ENCODE data around the gene C16orf74. TPM values are rescaled to one million over a fixed set of nuclear protein-coding genes. Genes with fewer than 3 reads are reported as not detected.

Gene C16orf74
- total and polyA plus RNA-seq, 5 donors, result 1.1 to 2.1 (median 1.5) TPM

DNA sequence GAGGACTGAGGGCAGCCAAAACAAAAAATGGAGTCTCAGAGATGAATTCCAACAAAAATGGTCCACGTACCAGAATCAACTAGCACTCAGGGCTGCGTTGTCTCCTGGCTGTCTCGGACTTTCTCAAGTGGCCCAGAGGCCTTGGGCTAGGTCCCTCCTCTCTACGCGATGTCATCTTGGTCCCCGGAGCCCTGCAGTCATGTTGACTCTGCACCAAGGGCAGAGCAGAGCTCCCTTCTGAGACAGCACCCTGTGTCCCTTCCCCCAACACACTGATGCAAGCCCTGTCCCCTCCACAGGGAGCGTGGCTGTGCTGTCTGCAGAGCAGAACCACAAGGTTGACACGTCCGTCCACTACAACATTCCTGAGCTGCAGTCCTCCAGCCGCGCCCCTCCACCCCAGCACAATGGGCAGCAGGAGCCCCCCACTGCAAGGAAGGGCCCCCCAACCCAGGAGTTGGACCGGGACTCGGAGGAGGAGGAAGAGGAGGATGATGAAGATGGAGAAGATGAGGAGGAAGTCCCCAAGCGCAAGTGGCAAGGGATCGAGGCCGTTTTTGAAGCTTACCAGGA, 83.0 kb downstream of the C16orf74 start:
- intact Hi-C loops (cut with DNase I), result no loop called here
- Histone ChIP-seq H3K27ac (ENCODE audit: low read length) (no peak overlapping the region), H3K4me3 (ENCODE audit: low read length) (no peak overlapping the region), H3K4me1 (ENCODE audit: control insufficient read depth, insufficient read depth, low read length) (no peaks in the 10 kb centered on the region), H3K27me3 (ENCODE audit: control insufficient read depth, insufficient read depth) (no peaks in the 10 kb centered on the region), H3K9me3 (ENCODE audit: control insufficient read depth, low read length) (no peaks in the 10 kb centered on the region)
- DNase-seq (peak in 1 of 3 donors; percentile 44), ATAC-seq (no peak)
- 85% methylated on average over 16 of the region's 16 CpGs for WGBS

DNA sequence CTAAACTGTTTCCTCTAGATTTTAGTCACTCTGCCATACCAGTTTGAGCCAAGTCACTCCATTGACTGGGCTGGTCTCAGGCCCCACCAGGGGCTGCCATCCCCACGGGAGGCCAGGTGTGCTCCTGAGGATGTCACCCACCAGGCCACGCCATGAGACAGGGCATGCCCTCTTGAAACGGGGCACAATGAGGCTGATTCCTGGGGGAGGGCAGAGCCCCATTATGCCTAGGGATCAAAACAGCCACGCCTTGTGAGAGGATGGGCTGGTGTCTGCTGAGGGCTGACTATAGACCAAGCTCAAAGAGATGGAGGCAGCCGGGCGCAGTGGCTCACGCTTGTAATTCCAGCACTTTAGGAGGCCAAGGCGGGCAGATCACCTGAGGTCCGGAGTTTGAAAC, 83.6 kb downstream of the C16orf74 start:
- Histone ChIP-seq H3K27me3 (ENCODE audit: control insufficient read depth, insufficient read depth) (no peaks in the 10 kb centered on the region), H3K9me3 (ENCODE audit: control insufficient read depth, low read length) (no peaks in the 10 kb centered on the region), H3K27ac (ENCODE audit: low read length) (no peak overlapping the region), H3K4me3 (ENCODE audit: low read length) (no peak overlapping the region), H3K4me1 (ENCODE audit: control insufficient read depth, insufficient read depth, low read length) (no peaks in the 10 kb centered on the region)
- DNase-seq (peak in 2 of 3 donors; percentile 34 to 39), ATAC-seq (no peak)
- intact Hi-C loops (cut with DNase I), result no loop called here
- WGBS, result 93% methylated on average over 9 of the region's 9 CpGs

DNA sequence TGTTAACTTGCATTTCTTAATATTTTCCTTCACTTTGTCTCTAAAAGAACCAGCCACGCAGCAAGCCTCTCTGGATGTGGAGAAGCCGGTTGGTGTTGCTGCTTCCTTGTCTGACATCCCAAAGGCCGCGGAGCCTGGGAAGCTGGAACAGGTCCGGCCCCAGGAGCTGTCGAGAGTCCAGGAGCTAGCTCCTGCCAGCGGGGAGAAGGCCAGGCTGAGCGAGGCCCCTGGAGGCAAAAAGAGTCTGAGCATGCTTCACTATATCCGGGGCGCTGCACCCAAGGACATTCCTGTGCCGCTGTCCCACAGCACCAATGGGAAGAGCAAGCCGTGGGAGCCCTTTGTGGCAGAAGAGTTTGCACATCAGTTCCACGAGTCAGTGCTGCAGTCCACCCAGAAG, 85.0 kb downstream of the C16orf74 start:
- Histone ChIP-seq H3K9me3 (ENCODE audit: control insufficient read depth, low read length) (no peaks in the 10 kb centered on the region), H3K27me3 (ENCODE audit: control insufficient read depth, insufficient read depth) (no peaks in the 10 kb centered on the region), H3K27ac (ENCODE audit: low read length) (no peak overlapping the region), H3K4me1 (ENCODE audit: control insufficient read depth, insufficient read depth, low read length) (no peaks in the 10 kb centered on the region), H3K4me3 (ENCODE audit: low read length) (no peak overlapping the region)
- ATAC-seq (no peak), DNase-seq (peak in 2 of 3 donors; percentile 40 to 42)
- WGBS, result 86% methylated on average over 13 of the region's 13 CpGs
- intact Hi-C loops (cut with DNase I), result no loop called here

DNA sequence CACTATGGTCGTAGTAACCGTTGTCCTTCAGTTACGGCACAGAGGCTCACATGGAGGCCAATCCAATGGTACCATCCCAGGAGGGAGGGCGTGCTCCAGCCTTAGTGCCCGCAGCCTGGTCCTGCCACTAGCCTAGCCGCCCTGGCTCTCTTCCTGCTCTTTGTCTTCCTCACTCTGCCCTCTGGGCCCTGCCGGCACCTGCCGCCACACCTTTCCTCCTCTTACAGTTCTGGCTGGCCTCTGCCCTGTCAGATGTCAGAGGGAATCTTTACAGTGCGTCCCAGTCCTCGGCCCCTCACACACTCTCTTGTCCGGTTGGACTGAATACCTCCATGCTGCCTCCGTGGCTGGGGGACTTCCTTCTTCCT, 85.5 kb downstream of the C16orf74 start:
- Histone ChIP-seq H3K4me1 (ENCODE audit: control insufficient read depth, insufficient read depth, low read length) (no peaks in the 10 kb centered on the region), H3K27me3 (ENCODE audit: control insufficient read depth, insufficient read depth) (no peaks in the 10 kb centered on the region), H3K9me3 (ENCODE audit: control insufficient read depth, low read length) (no peaks in the 10 kb centered on the region), H3K27ac (ENCODE audit: low read length) (no peak overlapping the region), H3K4me3 (ENCODE audit: low read length) (no peak overlapping the region)
- DNase-seq (peak in 2 of 3 donors; percentile 28 to 41), ATAC-seq (peak in 1 of 2 donors; percentile 12)
- intact Hi-C loops (cut with DNase I), result no loop called here
- WGBS, result 92% methylated on average over 12 of the region's 12 CpGs

DNA sequence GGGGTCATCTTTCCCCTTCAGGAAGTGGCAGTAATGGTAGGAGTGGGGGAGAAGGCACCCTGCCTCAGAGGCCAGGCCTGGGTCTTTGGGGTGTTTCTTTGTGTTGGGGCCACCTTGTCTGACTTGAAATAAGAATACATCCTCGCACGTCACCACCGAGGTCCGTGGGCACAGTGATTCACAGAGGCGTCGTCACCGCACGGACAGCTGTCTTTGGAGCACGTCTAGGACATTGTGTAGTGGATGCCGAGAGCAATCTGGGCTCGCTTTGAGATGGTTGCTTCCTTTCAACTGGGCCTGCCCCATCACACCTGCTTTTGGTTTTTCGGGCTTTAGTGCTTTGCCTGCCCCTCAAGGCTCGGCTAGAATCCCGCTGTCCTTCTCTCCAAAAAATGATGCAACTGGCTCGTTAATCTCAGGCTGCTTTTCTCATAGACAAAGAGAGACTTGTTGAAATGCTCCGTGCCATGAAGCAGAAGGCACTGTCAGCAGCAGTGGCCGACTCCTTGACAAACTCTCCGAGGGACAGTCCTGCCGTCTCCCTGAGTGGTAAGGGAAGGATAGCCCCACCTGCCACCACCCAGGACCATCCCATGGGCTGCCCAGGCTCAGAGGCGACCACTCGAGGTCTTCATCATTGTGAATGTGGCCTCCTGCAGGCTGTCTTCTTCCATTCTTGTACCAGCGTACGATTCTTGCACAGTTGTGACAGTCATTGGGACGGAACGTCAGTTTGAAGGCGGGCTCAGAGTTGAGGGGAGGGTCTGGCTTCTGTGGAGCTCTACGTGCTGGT, 86.1 kb downstream of the C16orf74 start:
- intact Hi-C loops (cut with DNase I), result no loop called here
- H3K27me3 ChIP-seq (ENCODE audit: control insufficient read depth, insufficient read depth), result no peaks in the 10 kb centered on the region
- DNase-seq (peak in 2 of 3 donors; percentile 9 to 43), ATAC-seq (no peak)
- no peaks in the 10 kb centered on the region for H3K9me3 ChIP-seq (ENCODE audit: control insufficient read depth, low read length)
- H3K4me1 ChIP-seq (ENCODE audit: control insufficient read depth, insufficient read depth, low read length), result no peaks in the 10 kb centered on the region
- 91% methylated on average over 27 of the region's 27 CpGs for WGBS
- H3K27ac ChIP-seq (ENCODE audit: low read length), result no peak overlapping the region
- H3K4me3 ChIP-seq (ENCODE audit: low read length), result no peak overlapping the region

DNA sequence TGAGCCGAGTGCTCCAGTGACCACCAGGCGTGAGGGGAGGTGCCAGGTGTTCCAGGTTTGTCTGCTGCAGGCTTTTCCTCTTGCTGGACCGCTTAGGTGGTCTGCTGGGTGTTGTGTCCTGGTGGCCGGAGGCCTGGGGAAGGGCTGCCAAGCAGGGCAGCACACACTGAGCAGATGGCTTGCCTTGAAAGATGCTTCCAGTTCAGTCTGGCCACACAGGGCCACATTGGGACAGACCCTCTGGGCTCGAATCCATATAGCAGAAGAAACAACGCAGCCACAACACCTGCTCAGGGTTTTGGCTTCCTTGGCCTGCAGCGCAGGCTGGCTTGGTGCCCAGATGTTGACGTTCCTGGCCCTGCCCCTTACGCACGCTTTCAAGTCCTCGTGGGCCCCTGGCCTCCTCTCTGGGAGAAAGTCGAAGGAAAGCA, 87.0 kb downstream of the C16orf74 start:
- no peaks in the 10 kb centered on the region for H3K9me3 ChIP-seq (ENCODE audit: control insufficient read depth, low read length)
- no peaks in the 10 kb centered on the region for H3K4me1 ChIP-seq (ENCODE audit: control insufficient read depth, insufficient read depth, low read length)
- WGBS, result 59% methylated on average over 12 of the region's 12 CpGs
- no peak overlapping the region for H3K4me3 ChIP-seq (ENCODE audit: low read length)
- no peak overlapping the region for H3K27ac ChIP-seq (ENCODE audit: low read length)
- intact Hi-C loops (cut with DNase I), result no loop called here
- DNase-seq, result peak in 2 of 3 donors; percentile 71 to 74
- no peaks in the 10 kb centered on the region for H3K27me3 ChIP-seq (ENCODE audit: control insufficient read depth, insufficient read depth)
- no peak for ATAC-seq

DNA sequence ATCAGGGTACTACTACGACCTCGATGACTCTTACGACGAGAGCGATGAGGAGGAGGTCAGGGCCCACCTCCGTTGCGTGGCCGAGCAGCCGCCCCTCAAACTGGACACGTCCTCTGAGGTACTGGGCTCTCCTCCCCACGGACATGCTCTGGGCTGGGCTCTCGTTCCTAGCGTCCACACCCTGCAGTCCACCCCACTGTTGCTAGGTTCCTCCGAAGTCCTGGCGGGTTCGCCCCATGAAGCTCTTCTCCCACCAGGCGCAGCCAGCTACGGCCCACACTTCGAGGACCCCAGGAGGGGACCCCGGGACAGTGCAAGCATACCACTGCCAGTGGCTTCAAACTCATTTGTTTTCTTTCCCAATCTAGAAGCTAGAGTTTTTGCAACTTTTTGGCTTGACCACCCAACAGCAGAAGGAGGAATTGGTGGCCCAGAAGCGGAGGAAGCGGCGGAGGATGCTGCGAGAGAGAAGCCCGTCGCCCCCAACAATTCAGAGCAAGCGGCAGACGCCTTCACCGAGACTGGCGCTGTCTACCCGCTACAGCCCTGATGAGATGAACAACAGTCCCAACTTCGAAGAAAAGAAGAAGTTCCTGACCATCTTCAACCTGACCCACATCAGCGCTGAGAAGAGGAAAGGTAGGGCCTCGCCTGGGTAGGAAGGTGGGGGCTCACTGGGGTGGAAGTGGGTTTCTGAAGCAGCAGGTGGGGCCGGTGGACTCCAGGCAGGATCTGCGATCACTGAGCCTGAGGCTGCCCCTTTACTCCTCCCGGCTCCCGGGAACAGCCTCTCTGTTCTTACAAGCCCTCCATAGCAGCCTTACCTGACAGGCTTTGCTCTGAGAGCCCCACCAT, 87.7 kb downstream of the C16orf74 start:
- DNase-seq (peak in 2 of 3 donors; percentile 33 to 48), ATAC-seq (no peak)
- intact Hi-C loops (cut with DNase I), result no loop called here
- Histone ChIP-seq H3K27me3 (ENCODE audit: control insufficient read depth, insufficient read depth) (no peaks in the 10 kb centered on the region), H3K4me1 (ENCODE audit: control insufficient read depth, insufficient read depth, low read length) (no peaks in the 10 kb centered on the region), H3K4me3 (ENCODE audit: low read length) (no peak overlapping the region), H3K27ac (ENCODE audit: low read length) (no peak overlapping the region), H3K9me3 (ENCODE audit: control insufficient read depth, low read length) (no peaks in the 10 kb centered on the region)
- WGBS, result 95% methylated on average over 38 of the region's 38 CpGs

DNA sequence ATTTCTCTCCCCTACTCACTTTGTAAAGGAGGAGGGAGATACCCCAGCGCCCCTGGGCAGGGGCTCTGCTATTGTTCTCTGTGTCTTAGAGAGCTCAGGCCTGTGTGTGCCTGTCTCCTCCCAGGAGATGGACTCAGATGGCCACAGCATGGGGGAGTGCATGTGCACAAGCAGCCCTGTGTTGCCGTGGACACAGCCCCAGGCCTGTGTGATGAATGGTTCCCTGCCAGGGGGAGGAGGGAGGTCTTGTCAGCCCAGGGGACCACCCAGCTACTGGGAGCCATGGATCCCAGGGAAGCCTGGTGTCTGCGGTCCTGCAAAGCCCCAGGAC, 88.4 kb downstream of the C16orf74 start:
- 79% methylated on average over 3 of the region's 3 CpGs for WGBS
- Histone ChIP-seq H3K27ac (ENCODE audit: low read length) (no peak overlapping the region), H3K4me3 (ENCODE audit: low read length) (no peak overlapping the region), H3K27me3 (ENCODE audit: control insufficient read depth, insufficient read depth) (no peaks in the 10 kb centered on the region), H3K4me1 (ENCODE audit: control insufficient read depth, insufficient read depth, low read length) (no peaks in the 10 kb centered on the region), H3K9me3 (ENCODE audit: control insufficient read depth, low read length) (no peaks in the 10 kb centered on the region)
- peak in 2 of 3 donors; percentile 21 to 35 for DNase-seq
- intact Hi-C loops (cut with DNase I), result no loop called here
- no peak for ATAC-seq

DNA sequence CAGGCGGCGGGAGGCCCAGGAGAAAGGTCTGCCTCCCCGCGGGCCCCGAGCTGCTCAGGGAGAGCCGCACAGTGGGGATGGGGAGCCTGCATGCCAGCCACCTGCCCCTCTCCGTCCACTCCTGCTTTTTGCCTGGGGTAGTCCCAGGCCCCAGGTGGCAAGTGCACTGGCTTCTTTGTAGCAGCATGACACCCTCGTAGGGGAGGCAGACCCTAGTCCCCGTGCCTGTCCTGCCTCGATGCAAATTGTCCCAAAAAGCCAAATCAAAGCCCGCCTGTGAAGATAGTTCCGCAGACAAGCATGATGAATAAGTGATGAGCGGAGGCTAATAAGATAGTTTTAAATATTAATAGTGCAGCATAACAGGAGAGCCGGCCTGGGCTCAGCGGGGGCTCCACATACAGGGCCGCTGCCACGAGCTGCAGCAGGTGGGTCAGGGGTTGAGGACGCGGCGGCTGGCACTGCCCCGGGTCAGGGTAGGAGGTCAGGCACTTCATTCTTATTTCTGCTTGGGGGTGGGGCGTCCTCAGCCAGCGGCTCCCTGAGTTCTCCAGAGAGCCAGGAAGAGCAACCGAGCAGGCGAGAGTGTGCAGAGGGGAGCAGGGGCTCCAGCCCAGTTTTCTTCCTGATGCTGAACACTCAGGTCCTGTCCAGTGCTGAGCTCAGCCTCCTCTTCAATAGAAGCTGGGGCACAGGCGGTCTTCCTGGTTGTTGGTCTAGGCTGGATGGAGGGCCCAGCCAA, 89.0 kb downstream of the C16orf74 start:
- no peak overlapping the region for H3K27ac ChIP-seq (ENCODE audit: low read length)
- H3K4me3 ChIP-seq (ENCODE audit: low read length), result no peak overlapping the region
- WGBS, result 93% methylated on average over 26 of the region's 26 CpGs
- no peaks in the 10 kb centered on the region for H3K4me1 ChIP-seq (ENCODE audit: control insufficient read depth, insufficient read depth, low read length)
- no peaks in the 10 kb centered on the region for H3K9me3 ChIP-seq (ENCODE audit: control insufficient read depth, low read length)
- intact Hi-C loops (cut with DNase I), result no loop called here
- H3K27me3 ChIP-seq (ENCODE audit: control insufficient read depth, insufficient read depth), result no peaks in the 10 kb centered on the region
- DNase-seq (peak in 2 of 3 donors; percentile 41 to 48), ATAC-seq (no peak)

DNA sequence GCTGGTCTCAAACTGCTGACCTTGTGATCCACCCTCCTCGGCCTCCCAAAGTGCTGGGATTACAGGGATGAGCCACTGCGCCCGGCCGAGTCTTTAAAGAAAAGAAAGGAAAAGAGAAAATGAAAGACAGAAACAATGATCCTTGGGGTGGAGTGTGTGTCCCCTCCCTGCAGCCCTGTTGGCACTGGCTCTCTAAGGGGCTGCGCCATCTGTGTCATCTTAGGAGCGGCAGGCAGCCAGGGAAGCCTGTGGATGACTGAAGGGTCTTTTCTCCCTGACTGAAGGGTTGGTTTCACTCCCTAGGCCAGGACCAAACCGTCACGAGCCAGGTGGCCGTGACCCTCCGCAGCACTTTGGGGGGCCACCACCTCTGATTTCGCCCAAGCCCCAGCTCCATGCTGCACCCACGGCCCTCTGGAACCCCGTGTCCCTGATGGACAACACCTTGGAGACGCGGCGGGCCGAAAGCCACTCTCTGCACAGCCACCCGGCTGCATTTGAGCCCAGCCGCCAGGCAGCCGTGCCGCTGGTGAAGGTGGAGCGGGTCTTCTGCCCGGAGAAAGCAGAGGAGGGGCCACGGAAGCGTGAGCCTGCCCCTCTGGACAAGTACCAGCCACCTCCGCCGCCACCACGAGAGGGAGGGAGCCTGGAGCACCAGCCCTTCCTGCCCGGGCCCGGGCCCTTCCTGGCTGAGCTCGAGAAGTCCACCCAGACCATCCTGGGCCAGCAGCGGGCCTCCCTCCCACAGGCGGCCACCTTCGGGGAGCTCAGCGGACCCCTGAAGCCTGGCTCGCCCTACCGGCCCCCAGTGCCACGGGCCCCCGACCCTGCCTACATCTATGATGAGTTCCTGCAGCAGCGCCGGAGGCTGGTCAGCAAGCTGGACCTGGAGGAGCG, 89.8 kb downstream of the C16orf74 start:
- DNase-seq, result peak in 2 of 3 donors; percentile 57 to 61
- no peak for ATAC-seq
- H3K27ac ChIP-seq (ENCODE audit: low read length), result no peak overlapping the region

More for the DNA sequence above, 89.8 kb downstream of the C16orf74 start:
- 93% methylated on average over 42 of the region's 42 CpGs for WGBS
- no peak overlapping the region for H3K4me3 ChIP-seq (ENCODE audit: low read length)
- H3K4me1 ChIP-seq (ENCODE audit: control insufficient read depth, insufficient read depth, low read length), result no peaks in the 10 kb centered on the region
- intact Hi-C loops (cut with DNase I), result no loop called here
- H3K27me3 ChIP-seq (ENCODE audit: control insufficient read depth, insufficient read depth), result no peaks in the 10 kb centered on the region
- H3K9me3 ChIP-seq (ENCODE audit: control insufficient read depth, low read length), result no peaks in the 10 kb centered on the region

Measured in right cardiac atrium (tissue), 5 donors.